GM18861 (cell line): ENCODE measurements around the gene FERD3L.

Experiments
- ATAC-seq: cut with Tn5 transposase; IDR thresholded peaks from one replicate; pipeline ENCODE4 v1.9.1; 2021; ENCODE audit not compliant: unreplicated experiment

Gene FERD3L

GRCh38 chr7:19101472-19101871 lies 43.7 kb downstream of the FERD3L start:
- ATAC-seq = no peak

GRCh38 chr7:19099924-19100323 lies 45.3 kb downstream of the FERD3L start:
- no peak for ATAC-seq

- ATAC-seq = no peak
Measured at GRCh38 chr7:19099194-19099593, 46.0 kb downstream of the FERD3L start.

- ATAC-seq = no peak
Measured at GRCh38 chr7:19098510-19098909, 46.7 kb downstream of the FERD3L start.

GRCh38 chr7:19097165-19098055 lies 47.8 kb downstream of the FERD3L start:
- ATAC-seq = no peak

- no peak for ATAC-seq
Measured at GRCh38 chr7:19095353-19095860, 49.8 kb downstream of the FERD3L start.
